AG09309 (cell line): ENCODE data around the gene TNS1.

Experiments used
- DNase-seq: peaks from one replicate; pipeline ENCODE4 v3.0.0-alpha.2; 2010; ENCODE audit warnings: low read depth
- H3K4me3 ChIP-seq: 2 replicates; pipeline ENCODE4 v1.5.1; 2011; ENCODE audit warnings: mild to moderate bottlenecking, low read depth, low read length, moderate library complexity; ENCODE audit not compliant: control insufficient read depth
- TF ChIP-seq, protein P1 (sequence below): IDR thresholded peaks from 2 replicates; pipeline ENCODE4 v1.5.1; 2011; ENCODE audit warnings: mild to moderate bottlenecking, low read depth, low read length, inconsistent platforms; ENCODE audit not compliant: insufficient read depth, control insufficient read depth; ENCODE audit errors: missing control alignments

TNS1 gene

GRCh38 chr2:217951091-217951490 is 51.7 kb downstream of the TNS1 start:
- DNase-seq, result no peak
- no peak overlapping the region for H3K4me3 ChIP-seq
- TF ChIP-seq, protein P1, sequence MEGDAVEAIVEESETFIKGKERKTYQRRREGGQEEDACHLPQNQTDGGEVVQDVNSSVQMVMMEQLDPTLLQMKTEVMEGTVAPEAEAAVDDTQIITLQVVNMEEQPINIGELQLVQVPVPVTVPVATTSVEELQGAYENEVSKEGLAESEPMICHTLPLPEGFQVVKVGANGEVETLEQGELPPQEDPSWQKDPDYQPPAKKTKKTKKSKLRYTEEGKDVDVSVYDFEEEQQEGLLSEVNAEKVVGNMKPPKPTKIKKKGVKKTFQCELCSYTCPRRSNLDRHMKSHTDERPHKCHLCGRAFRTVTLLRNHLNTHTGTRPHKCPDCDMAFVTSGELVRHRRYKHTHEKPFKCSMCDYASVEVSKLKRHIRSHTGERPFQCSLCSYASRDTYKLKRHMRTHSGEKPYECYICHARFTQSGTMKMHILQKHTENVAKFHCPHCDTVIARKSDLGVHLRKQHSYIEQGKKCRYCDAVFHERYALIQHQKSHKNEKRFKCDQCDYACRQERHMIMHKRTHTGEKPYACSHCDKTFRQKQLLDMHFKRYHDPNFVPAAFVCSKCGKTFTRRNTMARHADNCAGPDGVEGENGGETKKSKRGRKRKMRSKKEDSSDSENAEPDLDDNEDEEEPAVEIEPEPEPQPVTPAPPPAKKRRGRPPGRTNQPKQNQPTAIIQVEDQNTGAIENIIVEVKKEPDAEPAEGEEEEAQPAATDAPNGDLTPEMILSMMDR, result no peak

DNA sequence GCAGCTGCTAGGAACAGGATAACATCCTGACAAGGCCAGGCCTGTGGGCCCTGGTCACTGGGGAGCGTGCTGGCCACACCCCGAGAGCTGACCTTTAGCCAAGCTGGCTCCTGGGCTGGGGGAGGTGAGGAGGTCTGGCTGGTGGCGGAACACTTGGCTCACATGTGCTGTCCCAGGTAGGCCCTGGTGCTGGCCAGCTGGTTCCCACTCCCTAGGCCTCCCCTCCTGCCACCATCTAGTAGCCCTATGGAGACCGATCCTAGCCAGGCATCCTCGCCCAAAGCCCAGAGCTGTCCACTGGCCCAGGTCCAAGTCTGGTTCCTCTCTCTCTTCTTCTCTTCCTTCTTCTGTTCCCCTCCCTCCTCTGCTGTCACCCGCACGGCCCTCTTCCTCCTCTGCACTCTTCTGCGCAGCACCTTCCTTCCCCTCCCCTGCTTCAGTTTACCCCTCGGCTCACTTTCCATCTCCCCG is 52.4 kb downstream of the TNS1 start:
- no peak for DNase-seq
- TF ChIP-seq, protein P1, result no peak
- no peak overlapping the region for H3K4me3 ChIP-seq

- H3K4me3 ChIP-seq, result no peak overlapping the region
- DNase-seq, result no peak
- TF ChIP-seq, protein P1, result no peak
These were observed 53.3 kb downstream of the TNS1 start for GRCh38 chr2:217949447-217949846.

DNA sequence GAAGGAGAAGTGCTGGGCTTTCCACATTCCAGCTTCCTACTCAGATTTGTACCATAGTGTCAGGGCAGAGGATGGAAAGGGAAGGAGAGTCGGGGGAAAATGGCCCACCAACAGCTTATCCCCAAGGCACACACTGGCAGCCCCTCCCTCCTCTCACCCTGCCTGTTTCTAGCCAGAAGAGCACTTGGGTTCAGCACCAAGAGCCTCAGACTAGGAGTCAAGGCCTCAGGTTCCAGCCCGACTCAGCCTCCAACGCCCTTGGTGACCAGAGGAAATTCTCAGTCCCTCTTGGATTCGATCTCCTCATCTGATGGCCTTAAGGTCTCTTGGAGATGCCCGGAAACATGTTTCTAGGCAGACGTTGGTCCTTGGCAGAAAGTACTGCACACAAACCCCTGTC is 53.9 kb downstream of the TNS1 start:
- DNase-seq, result no peak
- no peak overlapping the region for H3K4me3 ChIP-seq
- TF ChIP-seq, protein P1, result no peak

GRCh38 chr2:217948351-217948791 is 54.4 kb downstream of the TNS1 start:
- H3K4me3 ChIP-seq, result no peak overlapping the region
- no peak for DNase-seq
- TF ChIP-seq, protein P1, result no peak

DNA sequence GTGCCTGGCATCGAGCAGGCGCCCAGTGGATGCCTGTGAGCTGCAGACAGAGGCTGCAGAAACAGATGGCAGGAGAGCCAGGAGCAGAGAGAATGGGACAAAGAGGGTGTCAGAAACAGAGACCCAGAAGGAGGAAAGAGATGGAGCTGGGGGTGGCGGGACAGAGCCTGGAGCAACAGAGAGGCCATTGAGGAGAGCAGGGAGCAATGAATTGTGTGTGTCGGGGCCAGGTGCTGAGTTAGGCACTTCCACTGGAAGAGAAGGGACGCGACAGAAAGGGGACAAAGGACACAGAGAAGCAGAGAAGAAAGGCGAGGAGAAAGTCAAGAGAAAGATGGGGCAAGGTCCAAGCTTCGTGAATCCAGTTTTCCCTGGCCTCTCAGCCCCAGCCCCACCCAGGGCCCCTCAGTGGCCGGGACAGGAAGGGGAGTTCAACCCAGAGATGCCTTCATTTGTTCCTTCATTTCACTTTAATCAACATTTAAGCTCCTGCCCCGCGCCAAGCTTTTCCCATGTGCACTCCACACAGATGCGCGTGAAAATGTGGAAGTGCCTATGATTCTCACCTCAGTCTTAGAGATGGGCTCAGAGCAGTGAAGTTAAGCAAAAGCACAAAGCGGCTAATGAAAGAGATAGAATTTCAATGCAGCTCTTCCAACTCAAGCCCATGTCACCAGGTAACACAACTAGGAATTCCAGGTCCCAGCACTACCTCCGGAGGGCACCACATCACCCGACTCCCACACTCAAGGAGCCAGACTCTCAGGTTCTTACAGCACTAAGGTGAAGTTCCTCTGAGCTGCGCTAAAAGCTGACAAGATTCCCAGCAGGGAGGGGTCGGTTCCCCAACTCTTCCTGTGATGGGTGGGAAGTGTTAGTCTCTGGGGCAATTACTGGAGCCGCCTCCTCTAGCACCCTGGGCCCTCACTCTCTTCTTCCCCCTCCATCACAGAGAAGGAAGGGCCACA is 55.1 kb downstream of the TNS1 start:
- DNase-seq, result no peak
- TF ChIP-seq, protein P1, result no peak
- H3K4me3 ChIP-seq, result no peak overlapping the region
